ENCODE results near the gene AICDA. TPM values are rescaled to one million over a fixed set of nuclear protein-coding genes. Genes with fewer than 3 reads are reported as not detected.

AICDA gene
- total and polyA plus RNA-seq, 10 of the 15 experiments (the other 5 are each of a cell fraction or from before 2014, with no cell fraction given): 9.4 to 24.9 (median 16.6) TPM

DNA sequence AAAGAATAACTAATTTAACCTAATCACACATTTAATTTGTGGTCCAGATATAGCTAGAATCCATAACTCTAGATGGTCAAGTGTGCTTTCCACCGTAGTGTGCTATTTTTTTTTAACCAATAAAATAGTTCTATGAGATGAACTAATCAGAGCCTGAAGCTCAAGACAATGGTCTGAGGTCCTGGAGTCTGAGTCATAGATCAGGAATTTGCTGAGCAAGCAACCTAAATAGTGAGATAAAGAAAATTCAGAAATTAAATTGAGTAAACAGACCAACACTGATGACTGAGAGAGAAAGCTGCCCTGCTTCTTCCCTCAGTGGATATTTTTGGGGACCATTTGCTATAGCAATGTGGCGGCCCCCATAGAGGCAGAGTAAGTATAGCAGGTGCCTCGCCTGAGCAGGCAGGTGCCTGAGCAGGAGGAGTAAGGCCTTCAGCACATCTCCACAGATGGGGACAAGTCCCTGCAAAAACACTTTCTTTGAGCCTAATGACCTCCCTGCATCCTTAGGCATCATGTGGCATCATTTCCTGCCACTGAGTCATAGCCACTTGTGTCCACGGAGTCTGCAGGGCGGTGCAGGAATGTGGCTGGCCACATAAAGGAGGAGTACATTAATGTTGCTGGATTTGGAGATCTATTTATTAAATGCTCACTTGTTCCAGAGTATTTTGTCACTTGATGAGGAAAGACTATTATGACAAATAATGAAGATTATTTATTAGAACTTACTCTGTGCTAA is 58.0 kb downstream of the AICDA start (continued):
- TF ChIP-seq SKIL (IDR thresholded peaks at IDR 0.05; ENCODE audit: low read depth, poor library complexity, severe bottlenecking) (no peak), SMAD1 (IDR thresholded peaks at IDR 0.05; ENCODE audit: low read depth, partially characterized antibody) (no peak), CTCF (IDR thresholded peaks at IDR 0.05 in 2 of 3, conservative IDR thresholded peaks at IDR 0.05 in 1 of 3; ENCODE audit: control insufficient read depth in 2 of 3, extremely low read depth in 1 of 3, insufficient read depth in 1 of 3, low read depth in 3 of 3, low read length in 3 of 3) (no peak), BCL11A (IDR thresholded peaks at IDR 0.05; ENCODE audit: low read depth, low read length) (no peak), MYC (IDR thresholded peaks at IDR 0.05; ENCODE audit: insufficient read depth, insufficient read length, insufficient replicate concordance, low read length, severe bottlenecking) (no peak)
- TF ChIP-seq, protein P1, sequence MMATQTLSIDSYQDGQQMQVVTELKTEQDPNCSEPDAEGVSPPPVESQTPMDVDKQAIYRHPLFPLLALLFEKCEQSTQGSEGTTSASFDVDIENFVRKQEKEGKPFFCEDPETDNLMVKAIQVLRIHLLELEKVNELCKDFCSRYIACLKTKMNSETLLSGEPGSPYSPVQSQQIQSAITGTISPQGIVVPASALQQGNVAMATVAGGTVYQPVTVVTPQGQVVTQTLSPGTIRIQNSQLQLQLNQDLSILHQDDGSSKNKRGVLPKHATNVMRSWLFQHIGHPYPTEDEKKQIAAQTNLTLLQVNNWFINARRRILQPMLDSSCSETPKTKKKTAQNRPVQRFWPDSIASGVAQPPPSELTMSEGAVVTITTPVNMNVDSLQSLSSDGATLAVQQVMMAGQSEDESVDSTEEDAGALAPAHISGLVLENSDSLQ (IDR thresholded peaks at IDR 0.05): no peak

Data from GM12878 (cell line).